ENCODE results near the gene QRICH2. TPM values are rescaled to one million over a fixed set of nuclear protein-coding genes. Genes with fewer than 3 reads are reported as not detected.

Gene QRICH2
- total and polyA plus RNA-seq, 8 donors, result 0.81 to 9.2 (median 1.7) TPM

DNA sequence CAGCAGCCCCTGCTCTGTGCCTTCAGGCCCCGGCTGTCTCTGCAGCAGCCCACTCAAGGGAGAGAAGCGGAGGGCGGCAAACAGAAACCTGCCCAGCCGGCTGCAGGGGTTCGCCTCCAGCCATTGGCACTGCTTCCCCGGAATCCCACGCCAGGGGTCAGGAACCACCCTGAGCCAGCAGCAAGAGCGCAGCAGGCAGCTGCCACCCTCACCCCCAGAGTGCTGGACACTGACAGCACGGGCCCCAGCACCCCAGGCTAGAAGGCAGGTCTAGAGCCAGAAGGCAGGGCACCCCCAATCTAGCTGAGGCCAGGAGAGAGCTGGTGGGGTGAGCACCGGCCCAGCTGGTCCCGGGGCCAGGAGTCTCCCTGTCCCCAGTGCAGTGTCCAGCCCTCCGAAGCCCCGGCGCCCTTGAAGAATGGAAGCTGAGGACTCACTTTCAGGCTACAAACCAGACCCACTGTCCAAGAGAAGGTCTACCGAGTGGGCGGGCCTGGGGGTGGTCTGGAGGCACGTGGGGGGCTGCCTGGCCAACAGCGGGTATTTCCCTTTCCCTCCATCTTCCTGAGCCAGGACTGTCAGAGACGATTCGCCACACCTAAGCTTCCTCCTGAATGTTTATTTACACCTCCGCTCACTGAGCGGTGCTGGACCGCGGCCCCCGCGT lies 34.5 kb downstream of the QRICH2 start:
- FAIRE-seq (no peak), DNase-seq (peak in 4 of 6 donors; percentile 26 to 76 (median 56)), ATAC-seq (no peak)
- no peak overlapping the region for H3K4me3 ChIP-seq
- TF ChIP-seq CTCF (IDR thresholded peaks at IDR 0.05), result no peak
- 78% methylated on average over 25 to 26 of the region's 26 CpGs for WGBS, 2 donors
- H3K4me1 ChIP-seq, result peaks cover 12 to 36% (median 13%) of the 10 kb centered on the region in 3 donors
- H3K36me3 ChIP-seq, result peaks cover 0 to 8% (median 0%) of the 10 kb centered on the region in 3 donors
- no peaks in the 10 kb centered on the region for H3K9me3 ChIP-seq
- no peaks in the 10 kb centered on the region for H3K27me3 ChIP-seq
- H3K27ac ChIP-seq, result no peak overlapping the region
- intact Hi-C loops (cut with DNase I), result no loop called here

DNA sequence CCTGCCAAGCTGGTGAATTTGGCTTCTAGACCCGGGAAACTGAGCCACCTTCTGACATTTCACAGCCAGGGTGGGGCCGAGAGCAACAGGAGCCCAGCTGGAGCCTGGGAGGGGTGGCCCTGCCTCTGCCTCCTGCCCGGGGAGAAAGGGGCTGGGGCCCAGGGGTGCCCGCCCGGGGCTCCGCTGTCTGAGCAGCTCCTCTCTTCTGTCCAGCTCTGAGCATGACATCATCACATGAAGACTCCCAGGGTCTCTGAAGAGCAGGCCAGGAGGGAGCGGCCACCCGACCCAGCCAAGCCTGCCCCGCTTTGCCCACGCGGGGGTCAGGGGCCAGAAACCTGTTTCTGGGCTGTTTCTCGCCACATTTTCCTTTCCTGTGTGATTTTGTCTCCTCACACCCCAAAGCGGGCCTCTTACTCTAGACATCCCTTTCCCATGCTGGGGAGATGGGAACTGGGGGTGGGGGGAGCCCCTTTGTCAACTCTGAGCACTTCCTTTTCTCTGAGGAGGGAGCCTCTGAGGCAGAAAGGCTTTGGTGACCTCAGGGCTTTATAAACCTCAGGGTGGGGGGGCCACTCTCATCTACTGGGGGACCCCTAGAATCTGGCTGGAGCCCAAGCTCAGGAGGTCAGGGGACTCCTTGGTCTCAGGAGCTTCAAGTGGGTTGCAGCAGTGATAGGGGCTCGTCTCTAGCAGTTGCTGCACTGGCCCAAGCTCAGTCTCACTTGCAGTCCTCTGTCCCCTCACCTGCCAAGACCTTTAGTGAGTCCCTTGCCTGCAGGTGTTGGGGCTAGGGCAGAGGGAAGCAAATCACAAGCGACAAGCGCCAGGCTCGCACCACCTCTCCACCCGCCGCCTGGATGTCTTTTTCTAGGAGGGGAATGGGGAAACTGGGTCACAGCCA lies 35.3 kb downstream of the QRICH2 start:
- TF ChIP-seq CTCF (IDR thresholded peaks at IDR 0.05), result no peak
- 74 to 81% methylated on average over 16 to 19 of the region's 19 CpGs for WGBS, 2 donors
- FAIRE-seq (no peak), DNase-seq (peak in 4 of 6 donors; percentile 39 to 76 (median 60)), ATAC-seq (peak in 1 of 4 donors; percentile 5)
- peaks cover 17 to 44% (median 19%) of the 10 kb centered on the region in 3 donors for H3K4me1 ChIP-seq
- peak overlapping the region in 2 of 4 donors; percentile 48 to 51 for H3K4me3 ChIP-seq
- peak overlapping the region; percentile 88 to 92 (median 90) for H3K27ac ChIP-seq
- intact Hi-C loops (cut with DNase I), result no loop called here
- H3K27me3 ChIP-seq, result no peaks in the 10 kb centered on the region
- peaks cover 0 to 8% (median 0%) of the 10 kb centered on the region in 3 donors for H3K36me3 ChIP-seq
- no peaks in the 10 kb centered on the region for H3K9me3 ChIP-seq

- Histone ChIP-seq H3K4me1 (peaks cover 24 to 53% (median 26%) of the 10 kb centered on the region in 3 donors), H3K27ac (peak overlapping the region; percentile 88 to 92 (median 90)), H3K27me3 (no peaks in the 10 kb centered on the region), H3K36me3 (peaks cover 0 to 8% (median 0%) of the 10 kb centered on the region in 3 donors), H3K4me3 (peak overlapping the region; percentile 31 to 51 (median 40)), H3K9me3 (no peaks in the 10 kb centered on the region)
- intact Hi-C loops (cut with DNase I), result no loop called here
- DNase-seq (peak; percentile 76 to 88 (median 80)), ATAC-seq (peak; percentile 68 to 82 (median 74)), FAIRE-seq (no peak)
- no peak for TF ChIP-seq CTCF (IDR thresholded peaks at IDR 0.05)
- WGBS, 2 donors, result 5 to 6% methylated on average over 37 to 38 of the region's 38 CpGs
Observed at GRCh38 chr17:76271669-76272540, 36.2 kb downstream of the QRICH2 start.

- peaks cover 0 to 8% (median 0%) of the 10 kb centered on the region in 3 donors for H3K36me3 ChIP-seq
- no peaks in the 10 kb centered on the region for H3K27me3 ChIP-seq
- peaks cover 29 to 56% (median 29%) of the 10 kb centered on the region in 3 donors for H3K4me1 ChIP-seq
- DNase-seq (peak in 3 of 6 donors; percentile 28 to 61 (median 38)), ATAC-seq (peak in 1 of 4 donors; percentile 1), FAIRE-seq (no peak)
- no peak for TF ChIP-seq CTCF (IDR thresholded peaks at IDR 0.05)
- peak overlapping the region; percentile 88 to 92 (median 90) for H3K27ac ChIP-seq
- peak overlapping the region in 2 of 4 donors; percentile 48 to 51 for H3K4me3 ChIP-seq
- intact Hi-C loops (cut with DNase I), result no loop called here
- 70 to 75% methylated on average over 13 to 14 of the region's 14 CpGs for WGBS, 2 donors
- no peaks in the 10 kb centered on the region for H3K9me3 ChIP-seq
Observed at GRCh38 chr17:76270770-76271668, 37.1 kb downstream of the QRICH2 start.

Data from pancreas (tissue), 10 donors.